Inferior parietal cortex (tissue), 1 donor: ENCODE measurements around the gene GRIN2C.
"Not testable (repeated sequence)": the region's sequence is repeated elsewhere in the genome, so short reads cannot be mapped to it uniquely, and the experiment has no call there.

Experiments used
- DNase-seq: peaks from one replicate; pipeline ENCODE4 v3.0.0-alpha.2; 2016; ENCODE audit errors: extremely low spot score

GRIN2C gene

DNA sequence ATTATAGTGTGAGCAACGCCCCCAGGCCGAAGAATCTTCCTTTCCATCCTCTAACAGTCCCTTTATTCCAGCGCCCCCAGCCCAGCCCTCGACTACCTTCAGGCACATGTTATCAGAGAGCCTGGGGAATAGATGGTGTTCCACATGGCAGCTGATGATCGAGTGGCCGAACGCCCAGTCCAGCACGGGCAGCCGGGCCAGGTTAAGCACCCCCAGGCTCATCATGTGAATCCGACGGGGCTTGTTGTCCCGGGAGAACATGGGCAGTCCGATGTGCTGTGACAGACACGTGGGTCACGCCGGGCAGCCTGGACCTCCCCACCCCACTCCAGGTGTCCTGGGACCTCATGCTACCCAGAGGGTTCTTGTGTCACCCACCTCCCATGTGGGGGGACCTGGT lies 19.6 kb upstream of the GRIN2C start:
- no peak for DNase-seq

DNA sequence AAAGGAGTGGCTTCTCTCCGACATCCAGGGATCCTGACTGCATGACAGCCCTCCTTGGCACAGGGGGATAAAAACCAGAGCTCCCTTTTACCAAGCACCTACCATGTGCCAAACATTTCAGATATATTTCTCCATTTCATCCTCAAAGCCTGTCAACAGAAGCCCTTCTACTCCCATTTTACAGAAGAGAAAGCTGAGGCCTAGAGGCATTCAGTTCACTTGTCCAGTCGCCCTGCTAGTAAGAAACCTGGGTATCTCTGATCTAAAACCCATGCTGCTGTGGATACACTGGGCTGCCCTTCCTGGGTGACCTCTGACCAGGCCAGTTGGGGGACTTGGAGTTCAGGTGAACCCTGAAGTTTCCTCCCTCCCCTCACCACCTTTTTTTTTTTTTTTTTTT lies 19.0 kb upstream of the GRIN2C start:
- DNase-seq, result no peak

DNA sequence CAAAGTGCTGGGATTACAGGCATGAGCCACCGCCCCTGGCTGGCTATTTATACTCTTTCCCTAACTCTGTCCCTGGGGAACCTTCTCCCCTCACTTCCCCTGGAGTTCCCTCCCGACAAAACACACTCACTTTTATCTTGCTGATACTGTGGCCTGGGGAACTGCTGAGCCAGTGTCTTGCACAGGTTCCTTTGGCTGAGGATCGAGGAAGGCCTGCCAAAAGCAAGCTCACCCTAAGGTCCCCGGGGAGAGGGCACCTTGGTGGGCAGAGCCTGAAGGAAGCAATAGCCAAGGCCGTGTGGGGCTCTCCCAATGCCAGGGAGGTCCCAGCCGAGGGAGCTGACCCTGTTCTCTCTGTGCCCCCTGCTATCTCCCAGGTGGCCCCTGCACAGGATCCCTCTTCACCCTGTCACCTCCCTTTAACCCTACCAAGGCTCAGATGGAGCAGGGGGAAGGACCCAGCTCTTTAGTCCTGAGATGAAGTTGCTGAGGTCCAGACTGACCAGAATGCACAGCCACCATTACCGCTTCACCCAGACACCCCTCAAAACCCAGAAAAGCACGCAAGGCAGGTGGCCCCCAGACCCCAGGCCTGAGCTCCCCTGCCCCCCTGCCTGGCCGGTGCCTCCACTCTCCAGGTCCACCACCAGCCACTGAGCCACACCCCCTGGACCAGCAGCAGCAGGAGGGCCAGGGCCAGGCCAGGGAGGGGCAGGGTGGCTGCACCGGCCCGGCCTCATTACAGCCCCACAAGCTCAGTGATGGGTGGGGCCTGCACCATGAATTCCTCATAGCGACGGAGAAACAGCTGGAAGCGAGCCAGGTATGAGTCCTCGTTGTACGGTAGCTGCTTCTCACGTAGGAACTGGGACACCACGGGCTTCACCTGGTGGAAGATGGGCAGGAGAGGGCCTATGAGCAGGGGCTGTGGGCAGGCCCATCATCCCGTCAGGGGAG lies 18.2 kb upstream of the GRIN2C start:
- no peak for DNase-seq

DNA sequence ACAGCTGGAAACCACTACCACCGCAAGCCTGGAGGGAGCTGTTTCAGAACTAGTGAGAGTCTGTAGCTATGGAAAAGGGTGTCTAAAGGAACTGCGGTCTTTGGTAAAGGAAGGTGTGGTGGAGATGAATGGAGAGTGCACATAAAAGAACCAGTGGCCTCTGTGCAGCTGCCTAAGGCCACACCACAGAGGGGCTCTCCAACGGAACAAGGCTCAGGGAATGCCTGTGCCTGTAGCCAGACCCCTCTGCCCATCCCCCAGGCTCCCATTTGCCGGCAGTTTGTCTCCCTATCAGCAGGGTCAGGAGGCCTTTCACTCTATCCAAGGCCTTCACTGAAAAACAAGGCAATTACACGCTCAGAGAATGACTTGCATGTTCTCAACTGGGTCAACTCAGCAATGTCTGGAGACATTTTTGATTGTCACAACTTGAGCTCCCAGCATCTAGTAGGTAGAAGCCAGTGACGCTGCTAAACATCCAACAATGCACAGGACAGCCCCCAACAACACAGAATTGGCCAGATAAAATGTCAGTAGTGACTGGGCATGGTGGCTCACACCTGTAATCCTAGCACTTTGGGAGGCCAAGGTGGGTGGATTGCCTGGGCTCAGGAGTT lies 16.4 kb upstream of the GRIN2C start:
- DNase-seq, result no peak

DNA sequence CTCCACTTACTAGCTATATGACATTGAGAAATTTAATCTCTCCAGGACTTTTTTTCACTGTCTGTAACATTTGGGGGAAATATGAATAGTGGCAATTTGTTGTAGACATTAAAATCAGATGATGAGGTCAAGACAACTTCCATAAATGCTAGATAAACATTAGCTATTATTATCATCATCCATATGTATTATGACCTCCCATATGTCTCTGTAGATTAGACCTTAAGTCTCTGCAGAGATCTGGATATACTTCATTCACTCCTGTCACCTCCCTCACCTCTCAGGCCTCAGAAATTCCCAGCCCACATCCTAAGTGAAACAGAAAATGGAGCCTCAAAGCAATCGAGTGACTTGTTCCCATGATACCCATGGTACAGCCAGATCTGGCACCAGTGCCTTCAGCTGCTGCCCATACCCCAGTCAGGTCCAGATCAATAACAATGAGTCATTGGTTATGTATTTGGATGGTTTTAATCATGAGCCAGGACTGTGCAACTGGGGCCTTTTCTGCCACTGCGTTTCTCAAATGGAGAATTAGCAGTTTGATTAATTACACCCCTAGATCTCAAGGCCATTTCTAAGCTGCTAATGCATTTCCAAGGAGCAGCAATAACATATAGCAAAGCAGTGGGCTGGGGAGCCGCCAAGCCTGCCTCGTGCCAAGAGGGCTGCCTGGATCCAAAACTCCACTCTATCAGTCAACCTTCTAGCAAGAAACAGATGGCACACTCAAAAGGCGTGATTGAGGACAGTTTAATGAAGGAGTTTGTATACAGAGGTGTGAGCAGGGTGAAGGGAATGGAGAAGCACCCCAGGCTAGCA lies 15.7 kb upstream of the GRIN2C start:
- no peak for DNase-seq

DNA sequence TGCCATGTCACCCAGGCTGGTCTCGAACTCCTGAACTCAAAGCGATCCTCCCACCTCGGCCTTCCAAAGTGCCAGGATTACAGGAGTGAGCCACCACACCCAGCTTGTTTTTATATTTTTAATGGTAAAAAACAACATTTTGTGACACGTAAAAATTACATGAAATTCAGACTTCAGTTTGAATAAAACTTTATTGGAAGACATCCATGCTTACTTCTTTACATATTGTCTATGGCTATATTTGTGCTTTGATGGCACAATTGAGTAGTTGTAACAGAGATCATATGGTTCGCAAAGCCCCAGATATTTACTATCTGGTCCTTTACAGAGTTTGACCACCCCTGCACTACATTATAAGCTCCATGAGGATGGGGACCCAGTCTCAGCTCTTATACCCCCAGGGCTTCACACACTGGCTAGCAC lies 14.9 kb upstream of the GRIN2C start:
- DNase-seq, result no peak

DNA sequence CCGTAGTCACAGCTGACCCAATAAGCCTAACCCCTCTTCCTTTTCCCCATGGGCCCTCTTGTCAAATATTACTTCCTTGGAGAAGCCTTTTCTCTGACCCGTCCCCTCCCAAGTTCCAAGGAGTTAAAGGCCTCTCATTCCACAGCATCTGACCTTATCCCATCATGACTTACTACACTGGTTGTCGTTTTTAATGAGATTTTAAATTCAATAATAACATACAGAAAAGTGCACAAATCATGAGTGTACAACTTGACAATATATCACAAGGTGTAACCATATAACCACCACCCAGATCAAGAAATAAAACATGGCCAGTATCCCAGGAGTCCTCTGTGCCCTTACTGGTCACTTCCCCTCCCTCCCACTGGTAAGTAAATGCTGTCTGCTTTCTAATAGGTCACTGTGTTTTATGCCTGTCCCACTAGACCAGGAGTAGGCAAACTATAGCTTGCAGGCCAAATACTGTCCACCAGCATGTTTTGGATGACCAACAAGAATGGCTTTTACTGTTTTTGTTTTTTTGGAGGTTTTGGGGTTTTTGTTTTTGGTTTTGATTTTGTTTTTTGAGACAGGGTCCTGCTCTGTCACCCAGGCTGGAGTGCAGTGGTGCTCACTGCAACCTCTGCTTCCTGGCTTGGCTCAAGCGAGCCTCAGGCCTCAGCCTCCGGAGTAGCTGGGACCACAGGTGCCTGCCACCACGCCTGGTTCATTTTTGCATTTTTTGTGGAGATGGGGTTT lies 14.4 kb upstream of the GRIN2C start:
- DNase-seq, result no peak

DNA sequence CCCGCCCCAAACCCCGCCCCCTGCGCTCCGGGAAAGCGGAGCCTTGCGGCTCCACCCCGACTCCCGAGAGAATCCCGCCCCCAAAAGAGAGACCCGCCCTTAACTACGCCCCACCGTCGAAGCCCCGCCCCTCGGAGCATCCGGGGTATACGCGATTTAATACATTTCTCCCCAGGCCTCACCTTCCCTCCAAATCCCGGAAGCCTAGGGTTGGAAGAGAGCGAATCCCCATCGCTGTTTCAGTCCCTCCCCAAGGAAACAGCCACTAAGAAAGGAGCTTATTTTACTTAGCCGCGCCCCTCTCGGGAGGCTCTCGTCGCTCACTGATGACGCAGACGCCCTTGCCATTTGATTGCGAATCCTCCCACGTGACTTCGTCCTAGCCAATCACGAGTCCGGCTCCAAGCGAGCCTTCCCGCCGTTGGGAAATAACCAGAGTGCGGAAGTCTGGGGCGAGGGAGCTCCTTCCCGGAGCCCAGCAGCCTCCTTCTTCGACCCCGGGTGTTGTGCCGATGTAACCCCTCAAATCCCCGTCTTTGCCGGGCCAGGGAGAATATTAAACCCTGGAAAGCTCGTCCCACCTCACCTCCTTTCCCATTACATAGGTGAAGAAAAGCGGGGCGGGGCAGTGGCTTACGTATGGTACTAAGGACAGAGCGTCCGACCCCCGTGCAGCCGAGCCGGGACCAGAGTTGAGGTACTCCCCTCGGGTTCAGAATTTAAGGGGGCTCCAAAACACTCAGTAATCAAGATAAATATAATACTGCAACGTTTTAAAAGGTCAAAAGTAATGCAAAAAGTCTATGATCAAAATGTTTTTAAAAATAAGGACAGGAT lies 13.6 kb upstream of the GRIN2C start:
- peak; percentile 100 for DNase-seq

DNA sequence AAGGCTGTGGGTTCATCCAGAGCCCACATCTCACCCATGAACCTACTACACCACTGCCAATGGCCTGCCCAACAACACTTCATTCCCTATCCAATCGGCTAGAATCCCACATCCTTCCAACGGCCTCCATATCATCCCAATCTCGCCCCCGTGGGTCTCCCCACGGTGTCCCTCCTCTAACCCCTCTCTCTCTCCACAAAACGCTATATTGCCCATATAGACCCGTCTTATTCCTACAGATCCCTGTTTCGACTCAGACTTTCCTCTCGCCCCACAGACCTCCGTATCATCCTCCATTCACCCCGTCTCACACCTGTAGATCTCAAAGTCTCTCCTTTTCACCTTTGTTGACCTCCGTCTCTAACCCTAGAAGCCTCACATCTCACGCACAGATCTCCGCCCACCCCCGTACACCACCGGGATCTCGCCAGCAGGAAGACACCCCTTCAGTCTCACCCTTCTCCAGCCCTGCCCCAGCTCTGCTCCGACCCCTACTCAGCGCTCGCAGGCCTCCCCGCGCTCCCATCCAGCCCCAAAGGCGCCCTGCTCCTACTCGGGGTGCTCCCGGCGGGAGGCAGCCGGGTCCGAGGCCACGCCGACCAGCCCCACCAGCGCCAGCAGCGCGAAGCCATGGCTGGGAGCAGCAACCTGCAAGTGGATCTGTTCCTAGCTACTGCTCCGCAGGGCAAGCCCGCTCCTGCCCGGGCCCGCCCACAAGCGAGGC lies 12.8 kb upstream of the GRIN2C start, which contains the start of gene FDXR:
Gene FDXR (minus strand): TSS at position 682 of the 724 bp plus-strand sequence. CDS start 50 bp downstream, at position 632.
- DNase-seq, result no peak

DNA sequence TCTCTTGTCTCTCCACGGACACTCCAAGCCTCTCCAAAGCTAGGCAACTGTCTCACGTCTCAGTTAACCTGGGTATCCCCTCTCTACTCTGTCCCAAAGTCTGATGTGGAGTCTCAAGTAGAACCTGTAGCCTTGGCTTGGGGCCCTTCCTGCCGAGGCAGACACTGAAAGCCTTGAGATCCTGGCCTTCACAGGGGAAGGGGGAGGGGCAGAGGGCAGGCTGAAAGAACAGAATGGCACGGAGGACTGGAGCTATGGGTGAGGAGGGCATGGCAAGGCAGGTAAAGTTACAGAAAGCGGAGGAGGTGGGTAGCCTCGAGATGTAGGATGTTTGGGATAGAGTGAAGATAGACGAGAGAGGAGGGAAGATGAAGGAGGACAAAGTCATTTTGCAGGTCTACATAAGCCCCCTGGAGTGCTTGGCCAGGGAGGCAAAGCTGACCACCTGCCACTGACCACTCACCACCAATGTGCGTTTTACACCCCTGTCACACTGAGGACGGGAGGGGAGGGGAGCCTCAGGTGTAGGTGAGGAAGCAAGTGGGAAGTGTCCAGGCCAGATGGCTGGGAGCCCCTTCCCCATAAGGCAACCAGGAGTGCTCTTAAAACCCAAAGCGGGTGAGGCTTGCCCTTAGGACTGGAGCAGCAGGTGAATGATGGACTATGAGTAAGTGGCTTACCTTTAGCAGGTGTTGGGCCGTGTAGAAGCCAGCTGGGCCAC lies 11.8 kb upstream of the GRIN2C start:
- no peak for DNase-seq

DNA sequence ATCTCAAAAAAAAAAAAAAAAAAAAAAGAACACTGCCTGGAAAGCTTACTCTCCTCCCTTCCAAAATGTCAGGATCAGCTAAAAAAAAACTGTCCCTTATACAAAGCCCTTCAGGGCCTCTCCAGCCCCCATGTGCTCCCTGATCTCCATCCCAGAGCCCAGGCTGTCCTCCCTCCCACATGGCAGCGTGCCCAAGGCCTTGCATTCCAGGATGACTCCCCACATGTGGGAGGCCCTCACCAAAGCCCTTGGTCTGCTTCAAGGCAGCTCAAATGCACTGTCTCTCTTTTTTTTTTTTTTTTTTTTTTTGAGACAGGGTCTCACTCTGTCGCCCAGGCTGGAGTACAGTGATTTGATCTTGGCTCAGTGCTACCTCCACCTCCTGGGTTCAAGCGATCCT lies 10.8 kb upstream of the GRIN2C start:
- DNase-seq, result no peak

DNA sequence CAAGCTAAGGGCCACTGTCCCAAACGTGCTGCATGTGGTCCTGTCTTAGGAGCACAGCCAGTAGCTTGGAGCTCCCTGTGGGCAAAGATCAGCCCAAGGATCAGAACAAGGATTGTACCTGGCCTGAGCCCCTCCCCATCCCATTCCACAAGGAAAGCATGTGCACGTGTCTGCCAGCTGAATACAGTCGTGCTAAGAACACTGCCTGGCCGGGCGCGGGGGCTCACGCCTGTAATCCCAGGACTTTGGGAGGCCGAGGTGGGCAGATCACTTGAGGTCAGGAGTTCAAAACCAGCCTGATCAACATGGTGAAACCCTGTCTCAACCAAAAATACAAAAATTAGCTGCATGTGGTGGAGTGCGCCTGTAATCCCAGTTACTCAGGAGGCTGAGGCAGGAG lies 10.3 kb upstream of the GRIN2C start:
- DNase-seq, result not testable (repeated sequence)

DNA sequence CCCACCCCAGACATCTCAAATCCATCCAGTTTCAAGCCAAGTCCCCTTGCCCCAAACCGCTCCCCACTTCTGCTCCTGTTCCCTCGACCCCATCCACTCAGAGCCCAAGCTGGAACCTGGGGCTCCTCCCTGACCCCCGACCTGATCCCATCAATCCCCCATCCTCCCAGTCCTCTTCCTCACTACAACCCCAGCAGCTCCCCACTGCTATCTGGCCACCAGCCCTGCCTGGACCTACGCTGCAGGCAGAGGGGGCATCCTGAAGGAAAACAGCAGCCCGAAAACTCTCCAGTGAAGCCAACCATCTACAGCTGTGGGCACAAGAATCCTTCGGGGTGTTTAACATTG lies 9.2 kb upstream of the GRIN2C start:
- DNase-seq, result no peak

DNA sequence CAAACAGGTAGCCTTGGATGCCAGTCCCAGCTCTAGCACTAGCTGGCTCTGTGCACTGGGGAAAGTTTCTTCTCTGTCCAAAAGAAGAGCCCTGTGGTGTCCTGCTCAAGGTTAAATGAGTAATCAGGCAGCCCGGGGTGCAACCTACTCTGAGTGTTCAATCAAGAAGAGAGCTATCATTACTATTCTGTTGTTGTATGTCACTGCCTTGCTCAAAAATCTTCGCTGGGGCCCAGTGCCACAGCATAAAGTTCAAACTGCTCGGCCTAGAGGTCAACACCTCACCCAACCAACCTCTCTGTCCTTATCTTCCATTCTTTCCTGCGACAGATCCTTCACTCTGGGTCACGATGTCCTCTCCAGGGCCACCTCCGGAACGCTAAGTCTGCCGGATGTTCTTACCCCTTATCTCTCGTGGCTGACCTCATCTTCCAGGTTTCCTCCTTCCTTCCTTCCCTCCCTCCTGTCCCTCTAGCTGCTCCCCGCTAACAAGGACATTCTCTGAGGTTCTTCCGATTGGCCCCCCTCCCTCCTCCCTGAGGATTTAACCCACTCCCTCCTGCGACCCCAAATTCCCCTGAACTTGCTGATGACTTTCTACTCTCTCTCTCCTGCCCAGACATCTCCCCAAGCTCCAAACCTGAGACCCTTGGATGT lies 8.7 kb upstream of the GRIN2C start:
- no peak for DNase-seq

DNA sequence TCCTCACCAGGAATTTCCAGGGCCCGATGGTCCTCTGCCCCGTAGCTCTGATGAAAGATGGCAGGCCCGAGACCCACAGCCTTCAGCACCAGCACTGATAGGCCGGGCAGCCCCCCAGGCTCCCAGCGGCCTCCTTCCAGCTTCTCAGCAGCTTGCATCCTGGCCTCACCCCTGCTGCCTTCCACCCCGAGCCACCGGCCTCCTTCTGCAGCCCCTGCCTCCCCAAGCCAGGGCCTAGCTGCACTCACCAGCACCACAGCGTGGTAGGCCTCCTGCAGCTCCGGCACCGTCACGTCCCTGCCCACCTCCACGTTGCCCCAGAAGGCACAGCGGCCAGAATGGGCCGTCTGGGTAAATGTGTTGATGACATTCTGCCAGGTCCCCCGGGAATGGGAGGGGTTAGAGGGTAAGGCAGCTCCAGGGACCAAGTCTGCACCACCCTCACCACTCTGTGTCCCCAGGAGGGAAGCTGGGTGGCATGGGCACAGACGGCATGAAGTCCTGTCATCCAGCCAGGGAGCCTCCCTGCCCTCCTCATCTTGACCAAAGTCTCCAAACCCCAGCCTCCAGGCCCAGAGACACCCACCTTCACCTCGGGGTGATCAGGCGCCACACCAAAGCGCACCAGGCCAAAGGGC lies 6.6 kb upstream of the GRIN2C start:
- no peak for DNase-seq

DNA sequence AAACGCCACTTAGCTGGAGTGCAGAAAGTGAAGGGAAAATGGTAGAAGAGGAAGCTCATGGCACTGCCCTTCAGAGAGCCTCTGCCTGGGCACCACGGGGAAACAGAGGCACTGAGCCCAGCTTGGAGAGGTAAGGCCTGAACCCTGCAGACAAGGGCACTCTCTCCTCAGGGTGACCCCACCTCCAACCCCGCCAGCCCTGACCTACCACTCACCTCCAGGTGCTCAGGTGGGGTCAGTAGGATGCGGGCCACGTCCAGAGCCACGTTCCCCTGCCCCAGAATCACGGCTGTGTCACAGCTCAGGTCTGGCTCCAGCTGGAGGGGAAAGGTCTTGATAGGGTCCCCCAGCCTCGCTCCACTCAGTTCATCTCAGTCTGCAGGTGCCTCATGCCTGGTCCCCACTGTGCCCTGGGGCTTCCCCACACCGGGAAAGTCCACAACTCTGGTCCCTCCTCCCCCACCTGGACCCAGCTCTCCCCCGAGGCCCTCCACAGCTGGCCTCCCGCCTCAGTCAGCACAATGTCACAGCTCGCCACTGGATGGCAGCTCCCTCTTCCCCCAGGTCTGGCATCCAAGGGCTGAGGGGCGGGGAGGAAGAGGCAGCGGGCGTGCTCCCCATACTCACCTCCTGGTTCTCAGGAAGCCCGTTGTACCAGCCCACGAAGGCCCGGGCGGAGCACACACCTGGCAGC lies 6.0 kb upstream of the GRIN2C start:
- no peak for DNase-seq

DNA sequence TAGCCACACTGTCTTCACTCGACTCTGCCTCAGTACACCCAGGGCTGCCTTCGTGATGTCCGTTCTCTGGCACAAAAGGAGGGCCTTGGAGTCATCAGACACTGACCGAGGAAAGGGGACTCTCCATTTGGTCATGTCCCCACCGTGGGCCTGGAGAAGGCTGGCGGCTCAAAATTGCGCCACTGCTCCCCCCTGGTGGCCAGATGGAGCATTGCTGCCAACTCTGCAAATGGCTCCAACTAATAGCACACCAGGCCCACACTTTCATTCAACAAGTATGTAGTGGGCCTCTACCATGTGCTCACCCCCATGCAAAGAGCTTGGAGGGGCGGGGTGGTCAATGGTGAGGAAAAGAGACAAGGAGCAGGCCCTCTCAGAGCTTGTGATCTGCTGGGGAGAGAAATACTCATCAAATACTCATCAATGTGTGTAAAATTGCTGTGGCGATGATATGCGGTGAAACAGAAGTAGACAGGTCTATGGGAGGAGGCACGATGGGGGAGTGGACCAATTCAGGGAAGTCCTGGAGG lies 5.2 kb upstream of the GRIN2C start:
- peak; percentile 90 for DNase-seq
